ENCODE results near the gene CADPS2.
"Not testable (repeated sequence)": the region's sequence is repeated elsewhere in the genome, so short reads cannot be mapped to it uniquely, and the experiment has no call there.

CADPS2 gene

GRCh38 chr7:122849322-122849956 lies 36.8 kb downstream of the CADPS2 start:
- no peak for DNase-seq

GRCh38 chr7:122847871-122848473 lies 38.3 kb downstream of the CADPS2 start:
- no peak for DNase-seq

DNA sequence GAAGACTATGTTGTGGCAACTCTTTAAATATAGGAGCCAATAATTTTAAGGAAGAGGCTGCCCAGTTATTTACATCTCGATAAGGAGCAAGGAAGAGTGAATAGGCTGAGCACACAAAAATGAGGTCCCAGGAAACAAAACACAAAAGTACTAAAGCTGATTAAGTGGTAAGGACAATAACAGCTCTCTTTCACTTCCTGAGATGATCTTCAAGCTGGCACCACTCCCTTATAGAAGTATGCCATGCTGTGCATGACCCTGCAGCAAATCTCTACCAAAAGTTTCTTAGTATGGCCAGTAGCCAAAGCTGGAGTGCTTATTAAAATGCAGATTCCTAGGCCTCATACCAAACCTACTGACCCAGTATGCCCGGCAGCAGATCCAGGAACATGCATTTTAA lies 39.7 kb downstream of the CADPS2 start:
- no peak for DNase-seq

DNA sequence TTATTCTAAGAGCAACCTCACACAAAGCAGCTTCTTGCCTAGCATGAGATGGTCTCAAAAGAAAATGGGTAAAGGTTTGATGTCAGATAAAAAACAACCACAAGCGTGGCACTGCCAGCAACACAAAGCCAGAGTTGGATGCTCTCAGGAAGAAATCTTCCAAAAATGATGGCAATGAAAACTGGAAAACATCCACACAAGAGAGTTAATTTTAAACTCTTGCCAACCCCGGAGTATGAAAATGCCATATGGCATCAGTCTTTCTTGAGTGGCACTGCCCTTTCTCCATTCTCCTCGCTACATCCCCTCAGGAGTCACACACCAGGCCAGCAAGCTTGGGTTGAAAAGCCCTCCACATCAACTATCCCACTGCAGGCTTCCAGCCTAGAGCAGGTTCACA lies 41.0 kb downstream of the CADPS2 start:
- no peak for DNase-seq

DNA sequence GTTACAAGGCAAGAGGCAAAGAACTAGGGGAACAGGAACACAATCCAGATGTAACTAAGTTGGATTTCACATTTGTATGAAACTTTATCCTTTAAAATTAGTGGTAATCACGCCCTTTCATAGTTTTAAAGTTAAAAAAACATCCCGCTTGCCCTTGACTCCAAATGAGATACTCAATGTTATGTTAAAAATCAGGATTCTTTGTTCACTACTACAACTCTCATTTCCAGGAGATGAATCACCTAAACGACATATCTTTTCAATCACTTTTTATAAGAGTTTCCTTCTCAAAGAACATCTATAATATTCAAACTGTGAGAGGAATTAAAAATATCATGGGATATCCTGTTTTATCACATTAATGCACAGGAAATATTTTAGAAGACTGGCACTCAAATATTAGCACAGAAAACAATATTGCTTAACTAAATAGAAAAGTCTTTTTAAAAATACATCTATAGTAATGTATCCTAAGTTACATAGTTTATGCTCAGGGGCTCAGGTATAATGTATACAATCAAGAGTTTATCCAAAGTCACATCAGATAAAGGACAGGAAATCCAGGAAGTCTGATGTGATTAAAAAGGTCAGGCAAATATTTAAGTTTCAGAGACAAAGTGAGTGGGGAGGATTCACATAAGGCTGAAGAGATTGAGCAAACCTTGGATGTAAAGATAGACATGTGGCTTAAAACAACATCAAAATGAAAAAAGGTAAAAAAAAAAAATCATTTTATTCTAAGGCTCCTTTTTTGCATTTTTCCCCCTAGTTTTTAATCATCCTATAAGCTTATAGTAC lies 41.9 kb downstream of the CADPS2 start:
- DNase-seq, result no peak

- no peak for DNase-seq
Measured at GRCh38 chr7:122842971-122843370, 43.3 kb downstream of the CADPS2 start.

- DNase-seq, result not testable (repeated sequence)
Measured at GRCh38 chr7:122836286-122836685, 50.0 kb downstream of the CADPS2 start.

DNA sequence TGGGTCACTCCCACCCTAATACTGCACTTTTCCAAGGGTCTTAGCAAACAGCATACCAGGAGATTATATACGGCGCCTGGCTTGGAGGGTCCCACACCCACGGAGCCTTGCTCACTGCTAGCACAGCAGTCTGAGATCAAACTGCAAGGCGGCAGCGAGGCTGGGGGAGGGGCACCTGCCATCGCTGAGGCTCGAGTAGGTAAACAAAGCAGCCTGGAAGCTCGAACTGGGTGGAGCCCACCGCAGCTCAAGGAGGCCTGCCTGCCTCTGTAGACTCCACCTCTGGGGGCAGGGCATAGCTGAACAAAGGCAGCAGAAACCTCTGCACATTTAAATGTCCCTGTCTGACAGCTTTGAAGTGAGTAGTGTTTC lies 51.7 kb downstream of the CADPS2 start:
- peak; percentile 8 for DNase-seq

DNA sequence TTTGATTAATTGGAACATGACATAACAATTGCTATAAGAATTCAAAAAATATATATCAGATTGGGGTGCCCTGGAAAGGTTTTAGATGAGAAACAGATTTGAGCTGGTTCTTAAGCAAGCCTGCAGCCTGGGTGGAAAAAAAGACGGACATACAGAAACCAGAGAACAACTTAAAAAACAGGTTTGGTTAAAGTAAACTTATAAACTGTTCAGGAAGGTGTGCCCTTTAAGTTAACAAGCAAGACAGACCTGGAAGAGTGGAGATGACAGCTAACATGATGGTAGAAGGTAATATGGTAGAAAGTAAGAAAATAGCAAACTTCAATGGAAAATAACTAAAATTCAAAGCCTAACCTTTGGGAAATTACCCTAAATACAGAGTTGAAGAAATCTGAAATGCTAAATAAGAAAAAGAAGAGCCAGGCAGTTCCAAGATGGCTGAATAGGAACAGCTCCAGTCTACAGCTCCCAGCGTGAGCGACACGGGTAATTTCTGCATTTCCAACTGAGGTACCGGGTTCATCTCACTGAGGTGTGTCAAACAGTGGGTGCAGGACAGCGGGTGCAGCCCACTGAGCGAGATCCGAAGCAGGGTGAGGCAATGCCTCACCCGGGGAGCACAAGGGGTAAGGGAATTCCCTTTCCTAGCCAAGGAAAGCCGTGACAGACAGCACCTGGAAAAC lies 52.2 kb downstream of the CADPS2 start:
- DNase-seq, result no peak

DNA sequence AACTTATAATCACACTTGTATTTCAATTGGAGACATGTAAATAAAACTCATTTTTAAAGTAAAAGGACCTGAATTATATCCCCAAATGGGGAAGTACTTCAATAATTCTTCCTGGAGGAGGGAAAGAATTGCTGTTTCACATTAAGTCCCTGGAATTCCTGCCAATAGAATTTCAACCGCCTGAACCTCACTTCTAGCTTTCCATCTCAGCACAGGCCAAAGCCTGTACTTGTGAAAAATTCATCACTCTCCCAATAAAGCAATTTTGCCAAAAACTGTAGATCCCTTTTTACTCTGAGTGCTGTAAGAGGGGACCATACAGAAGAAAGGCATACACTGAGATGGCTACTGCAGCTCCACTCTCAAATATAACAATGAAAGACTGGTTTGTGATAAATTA lies 54.8 kb downstream of the CADPS2 start:
- no peak for DNase-seq

DNA sequence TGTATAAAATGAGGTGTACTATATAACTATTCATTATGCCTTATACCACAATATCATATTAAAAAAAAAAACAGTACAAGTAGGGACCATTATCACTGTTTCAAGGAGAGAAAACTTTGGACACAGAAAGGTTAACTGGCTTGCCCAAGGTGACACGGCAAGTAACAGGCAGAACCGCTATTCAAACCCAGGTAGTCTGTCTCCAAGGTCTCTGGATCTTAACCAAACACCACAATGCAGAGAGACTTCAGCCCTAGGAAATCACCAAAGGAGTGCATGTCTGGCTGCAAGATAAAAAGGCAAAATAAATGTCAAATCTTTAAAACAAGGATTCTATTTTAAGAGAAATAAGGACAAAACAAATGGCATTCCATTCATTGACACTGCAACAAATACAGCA lies 56.3 kb downstream of the CADPS2 start:
- no peak for DNase-seq

DNA sequence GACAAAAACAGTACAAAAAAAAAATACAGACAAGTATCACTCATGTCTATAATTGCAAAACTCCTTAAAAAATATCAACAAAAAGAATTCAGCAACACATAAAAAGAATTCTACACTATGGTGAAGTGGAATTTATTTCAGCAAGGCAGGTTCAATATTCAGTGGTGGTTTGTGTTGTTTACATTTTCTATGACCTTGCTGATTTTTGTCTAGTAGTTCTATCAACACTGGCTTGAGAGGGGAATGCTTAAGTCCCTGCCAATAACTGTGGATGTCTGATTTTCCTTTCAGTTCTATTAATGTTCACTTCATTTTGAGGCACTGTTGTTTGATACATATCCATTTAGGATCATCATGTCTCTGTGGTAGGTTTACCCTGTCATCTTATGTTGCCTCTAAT lies 58.5 kb downstream of the CADPS2 start:
- DNase-seq, result no peak

DNA sequence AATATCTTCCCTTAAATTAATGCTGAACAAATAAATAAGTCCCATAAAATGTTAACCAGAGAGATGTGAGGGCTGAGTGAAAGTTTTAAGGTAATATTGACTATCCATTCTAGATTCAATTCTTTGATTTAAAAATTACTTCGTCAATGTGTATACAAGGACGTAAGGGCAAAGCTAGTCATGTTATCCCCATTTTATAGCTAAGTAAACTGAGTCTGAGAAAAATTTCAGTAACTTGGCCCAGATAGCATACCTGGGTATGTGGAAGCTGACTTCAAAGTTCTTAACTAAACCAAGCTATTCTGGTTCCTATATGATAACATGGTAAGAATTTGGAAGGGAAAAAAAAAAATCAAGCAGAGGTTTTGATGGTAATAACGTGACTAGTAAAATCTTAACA lies 72.4 kb downstream of the CADPS2 start:
- no peak for DNase-seq

DNA sequence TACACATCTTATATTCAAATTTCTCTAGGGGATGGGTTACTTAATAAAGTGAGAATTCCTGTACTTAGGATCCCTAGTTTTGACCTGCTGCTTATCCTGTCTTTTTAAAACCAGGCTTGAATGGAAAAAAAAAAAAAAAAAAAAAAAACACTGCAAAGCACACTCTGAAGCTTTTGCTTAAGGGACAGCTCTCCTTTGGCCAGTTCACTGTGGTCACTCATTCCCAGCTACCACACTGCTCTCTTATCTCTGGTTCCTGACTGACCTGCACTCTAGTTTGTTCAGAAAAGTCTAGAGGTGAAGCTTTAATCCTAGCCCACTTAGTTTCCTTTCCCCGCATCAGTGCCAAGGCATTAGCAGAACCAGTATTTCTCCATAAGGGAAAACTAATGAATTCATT lies 82.4 kb downstream of the CADPS2 start:
- DNase-seq, result no peak

DNA sequence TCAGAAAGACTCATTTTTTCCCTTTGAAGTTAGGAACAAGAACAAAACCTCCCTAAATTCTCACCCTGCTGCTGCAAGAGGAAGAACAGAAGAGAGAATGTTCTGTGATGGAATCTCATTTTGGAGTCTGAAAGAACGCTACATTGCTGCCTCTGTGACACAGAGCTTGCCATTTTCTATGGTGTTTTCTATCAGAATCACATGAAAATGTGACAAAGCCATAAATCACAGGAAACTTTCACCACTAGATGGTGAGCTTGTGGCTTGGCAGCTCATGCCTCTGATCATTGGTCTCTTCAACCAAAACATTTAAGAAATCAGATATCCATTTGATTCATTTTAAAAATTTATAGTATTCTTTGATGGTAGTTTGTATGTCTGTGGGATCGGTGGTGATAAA lies 82.9 kb downstream of the CADPS2 start:
- peak; percentile 1 for DNase-seq

DNA sequence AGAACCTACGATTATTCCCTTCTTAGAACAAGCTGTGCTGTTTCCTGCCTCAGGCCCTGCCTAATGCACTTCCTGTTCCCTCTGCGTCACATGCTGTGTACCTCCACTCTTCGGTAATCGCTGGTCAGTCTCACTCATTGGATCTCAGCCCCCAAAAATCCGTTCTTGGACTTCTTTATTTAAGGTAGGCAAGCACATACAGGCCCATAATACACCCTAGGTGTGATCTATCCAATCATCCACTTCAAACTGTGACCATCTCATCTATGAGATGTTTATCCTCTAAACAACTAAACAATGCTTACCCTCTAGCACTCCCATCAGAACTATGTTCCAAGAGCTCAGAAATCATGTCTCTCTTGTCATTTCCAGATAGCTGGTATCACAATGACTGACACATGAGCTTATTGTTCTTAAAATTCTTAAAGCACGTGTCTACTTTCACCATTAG lies 83.9 kb downstream of the CADPS2 start:
- DNase-seq, result no peak

GRCh38 chr7:122791959-122792545 lies 94.2 kb downstream of the CADPS2 start:
- no peak for DNase-seq

DNA sequence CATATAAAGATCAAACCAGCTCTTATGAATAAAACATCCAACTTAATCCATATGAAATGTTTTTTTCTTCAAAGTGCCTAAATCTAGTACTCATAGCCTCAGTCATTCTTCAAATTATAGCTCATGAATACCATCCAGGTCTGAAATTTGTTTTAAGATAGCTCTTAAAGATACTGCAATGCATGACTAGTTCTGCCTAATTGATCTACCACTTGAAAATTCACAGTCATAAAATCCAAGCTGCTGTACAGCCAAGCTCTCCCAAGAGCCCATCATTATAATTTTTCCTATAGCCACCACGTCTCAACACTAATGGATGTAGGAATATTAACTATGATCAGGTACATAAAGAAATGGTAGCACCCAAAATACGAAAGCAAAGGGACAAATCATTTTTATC lies 95.7 kb downstream of the CADPS2 start:
- no peak for DNase-seq

- DNase-seq, result peak; percentile 55
Measured at GRCh38 chr7:122790132-122790531, 96.1 kb downstream of the CADPS2 start.

DNA sequence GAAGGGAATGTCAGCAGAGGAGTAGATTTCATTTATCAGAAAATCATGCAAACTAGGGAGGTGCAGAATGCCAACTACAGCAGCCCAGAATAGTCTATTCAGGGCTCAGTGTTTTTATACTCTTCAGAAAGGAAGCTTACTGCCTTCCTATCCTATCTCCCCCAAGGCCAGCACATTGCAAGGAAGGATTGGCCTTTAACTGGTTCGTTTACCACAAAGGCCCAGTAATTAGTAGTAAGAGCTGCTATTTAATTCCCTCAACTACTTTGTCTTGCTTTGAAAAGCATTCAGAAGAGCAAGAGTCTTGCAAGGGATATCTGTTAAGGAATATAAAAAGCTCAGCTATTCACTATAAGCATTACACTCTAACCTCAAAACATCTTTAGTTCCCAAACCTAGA lies 97.1 kb downstream of the CADPS2 start:
- DNase-seq, result no peak

GRCh38 chr7:122770686-122771335 lies 115.4 kb downstream of the CADPS2 start:
- DNase-seq, result no peak

- peak; percentile 20 for DNase-seq
Measured at GRCh38 chr7:122768827-122769226, 117.4 kb downstream of the CADPS2 start.

- no peak for DNase-seq
Measured at GRCh38 chr7:122767339-122767738, 118.9 kb downstream of the CADPS2 start.

All from NCI-H2171 (cell line).